SK-N-SH (cell line): ENCODE measurements around the gene CLPSL1. TPM values are rescaled to one million over a fixed set of nuclear protein-coding genes. Genes with fewer than 3 reads are reported as not detected.

ENCODE experiments used
- CTCF ChIA-PET: fragments of 300-600, 350-600 bp; formaldehyde crosslinking; extraction: SDS; loops from one replicate; lab custom pipeline; 2021; lab: Yijun Ruan, JAX
- POLR2A ChIA-PET: fragments of 350-600 bp; sonication (Branson Sonifier 250); formaldehyde crosslinking; extraction: SDS; loops from one replicate; lab custom pipeline; 2020; ENCODE audit warnings: antibody characterized with exemption, inconsistent platforms; lab: Yijun Ruan, JAX
- DNase-seq: peaks from one replicate; pipeline ENCODE4 v3.0.0; 2012
- H2AFZ ChIP-seq: fragments of 200-600 bp; sonication (generic); 2 replicates; pipeline ENCODE4 v1.8.1; 2016; ENCODE audit warnings: antibody characterized with exemption, mild to moderate bottlenecking, low read depth
- H3F3A ChIP-seq: fragments of 200-600 bp; sonication (generic); replicated peaks from 2 replicates; pipeline ENCODE3; 2016; ENCODE audit warnings: antibody characterized with exemption, mild to moderate bottlenecking; ENCODE audit not compliant: insufficient read depth
- H3K27ac ChIP-seq, 2 experiments: fragments of 200-500 bp in 1 of 2; fragments of 200-600 bp in 1 of 2; sonication (Bioruptor generic) in 1 of 2; sonication (generic), shearing (Covaris generic) in 1 of 2; 2 replicates each; pipeline versions ENCODE4 v1.5.1 to v1.6.1; 2014 to 2016; ENCODE audit warnings: low read depth in 2 of 2, inconsistent platforms in 1 of 2, low read length in 1 of 2, mild to moderate bottlenecking in 1 of 2, mixed read lengths in 1 of 2
- H3K27me3 ChIP-seq: fragments of 200-600 bp; sonication (generic), shearing (Covaris generic); 2 replicates; pipeline ENCODE4 v1.6.1; 2016; ENCODE audit warnings: mixed run types; ENCODE audit not compliant: insufficient read depth
- H3K36me3 ChIP-seq, 2 experiments: fragments of 200-500 bp in 1 of 2; fragments of 200-600 bp in 1 of 2; sonication (Bioruptor generic) in 1 of 2; sonication (generic) in 1 of 2; replicated peaks in 1 of 2; 2 replicates each; pipeline versions ENCODE3 to v1.5.1; 2014 to 2016; ENCODE audit warnings: low read length in 1 of 2, mild to moderate bottlenecking in 1 of 2; ENCODE audit not compliant: insufficient read depth in 2 of 2, control insufficient read depth in 1 of 2
- H3K4me1 ChIP-seq, 2 experiments: fragments of 200-500 bp in 1 of 2; fragments of 200-600 bp in 1 of 2; sonication (Bioruptor generic) in 1 of 2; sonication (generic), shearing (Covaris generic) in 1 of 2; 2 replicates each; pipeline versions ENCODE4 v1.5.1 to v1.6.1; 2014 to 2016; ENCODE audit warnings: low read depth in 1 of 2, low read length in 1 of 2, mixed run types in 1 of 2; ENCODE audit not compliant: insufficient read depth in 2 of 2, control insufficient read depth in 1 of 2
- H3K4me2 ChIP-seq: fragments of 200-600 bp; sonication (generic), shearing (Covaris generic); 2 replicates; pipeline ENCODE4 v1.6.1; 2017; ENCODE audit warnings: mixed run types
- H3K4me3 ChIP-seq, 2 experiments: fragments of 200-500 bp in 1 of 2; fragments of 200-600 bp in 1 of 2; sonication (Bioruptor generic) in 1 of 2; sonication (generic), shearing (Covaris generic) in 1 of 2; 2 replicates each; pipeline versions ENCODE4 v1.5.1 to v1.8.1; 2014 to 2016; ENCODE audit warnings: low read depth in 2 of 2, inconsistent platforms in 1 of 2, low read length in 1 of 2, mild to moderate bottlenecking in 1 of 2, mixed read lengths in 1 of 2, moderate library complexity in 1 of 2
- H3K79me2 ChIP-seq: fragments of 200-600 bp; sonication (generic); 2 replicates; pipeline ENCODE4 v1.8.1; 2017; ENCODE audit warnings: mild to moderate bottlenecking; ENCODE audit not compliant: insufficient read depth
- H3K9ac ChIP-seq: fragments of 200-600 bp; sonication (generic); 2 replicates; pipeline ENCODE4 v1.6.1; 2017; ENCODE audit warnings: mixed run types
- H3K9me2 ChIP-seq: fragments of 200-600 bp; sonication (generic); 2 replicates; pipeline ENCODE4 v1.6.1; 2017; ENCODE audit warnings: mixed run types
- H3K9me3 ChIP-seq: fragments of 200-600 bp; sonication (generic); 2 replicates; pipeline ENCODE4 v1.6.1; 2017; ENCODE audit warnings: mixed run types, mild to moderate bottlenecking, moderate library complexity
- H4K20me1 ChIP-seq: fragments of 200-600 bp; sonication (generic); 2 replicates; pipeline ENCODE4 v1.6.1; 2017; ENCODE audit warnings: mild to moderate bottlenecking, mixed run types; ENCODE audit not compliant: insufficient read depth
- CHD2 ChIP-seq: fragments of 150-350 bp; IDR thresholded peaks from 2 replicates; pipeline ENCODE4 v1.6.1; 2018; ENCODE audit warnings: low read length; ENCODE audit not compliant: partially characterized antibody
- ELF1 ChIP-seq: IDR thresholded peaks from 2 replicates; pipeline ENCODE4 v1.4.0; 2012
- FOXJ3 ChIP-seq: sonication (generic); formaldehyde crosslinking; IDR thresholded peaks from 2 replicates; pipeline ENCODE4 v1.5.1; 2020; ENCODE audit warnings: mild to moderate bottlenecking, missing genetic modification reagents
- FOXM1 ChIP-seq: IDR thresholded peaks from 2 replicates; pipeline ENCODE4 v1.4.0; 2012; ENCODE audit warnings: low read depth, mild to moderate bottlenecking
- GABPA ChIP-seq: IDR thresholded peaks from 2 replicates; pipeline ENCODE4 v1.4.0; 2012; ENCODE audit warnings: low read depth, mild to moderate bottlenecking
- GATA2 ChIP-seq: sonication (generic); formaldehyde crosslinking; IDR thresholded peaks from 2 replicates; pipeline ENCODE4 v1.5.0; 2020; ENCODE audit warnings: mild to moderate bottlenecking, missing genetic modification reagents
- IRF3 ChIP-seq: fragments of 150-350 bp; IDR thresholded peaks from 2 replicates; pipeline ENCODE4 v1.6.1; 2016; ENCODE audit warnings: mild to moderate bottlenecking, low read depth, low read length
- MEF2A ChIP-seq: IDR thresholded peaks from 2 replicates; pipeline ENCODE4 v1.4.0; 2012; ENCODE audit warnings: low read depth, borderline replicate concordance
- PBX3 ChIP-seq: IDR thresholded peaks from 2 replicates; pipeline ENCODE4; 2012
- POLR2AphosphoS5 ChIP-seq: IDR thresholded peaks from 2 replicates; pipeline ENCODE4 v1.6.1; 2012; ENCODE audit warnings: low read depth, low read length
- RCOR1 ChIP-seq: fragments of 150-350 bp; IDR thresholded peaks from 2 replicates; pipeline ENCODE4 v1.6.1; 2017; ENCODE audit warnings: antibody characterized with exemption, low read length
- REST ChIP-seq: IDR thresholded peaks from 2 replicates; pipeline ENCODE4 v1.6.1; 2012; ENCODE audit warnings: mild to moderate bottlenecking, low read depth, low read length, moderate library complexity
- RXRA ChIP-seq: IDR thresholded peaks from 2 replicates; pipeline ENCODE4 v1.4.0; 2012; ENCODE audit warnings: low read depth, mild to moderate bottlenecking, borderline replicate concordance
- SIN3A ChIP-seq: IDR thresholded peaks from 2 replicates; pipeline ENCODE4 v1.6.1; 2012; ENCODE audit warnings: low read depth, mild to moderate bottlenecking, low read length, moderate library complexity, borderline replicate concordance
- SMC3 ChIP-seq: IDR thresholded peaks from 2 replicates; pipeline ENCODE4 v1.6.1; 2012; ENCODE audit warnings: low read depth, low read length, improper control_type of control experiment
- TAF1 ChIP-seq: IDR thresholded peaks from 2 replicates; pipeline ENCODE4 v1.6.1; 2012; ENCODE audit warnings: low read depth, mild to moderate bottlenecking, low read length, moderate library complexity, borderline replicate concordance
- TCF12 ChIP-seq: IDR thresholded peaks from 2 replicates; pipeline ENCODE4 v1.4.0; 2012
- TEAD4 ChIP-seq: IDR thresholded peaks from 2 replicates; pipeline ENCODE4 v1.4.0; 2012; ENCODE audit warnings: mild to moderate bottlenecking, borderline replicate concordance; ENCODE audit not compliant: insufficient read depth
- USF1 ChIP-seq: IDR thresholded peaks from 2 replicates; pipeline ENCODE4 v1.4.0; 2012; ENCODE audit warnings: low read depth, borderline replicate concordance
- YY1 ChIP-seq: IDR thresholded peaks from 2 replicates; pipeline ENCODE4 v1.4.0; 2012; ENCODE audit warnings: low read depth, mild to moderate bottlenecking
- WGBS: methylation state at CpG from one replicate; pipeline ENCODE4 v1.1.6; 2017; ENCODE audit warnings: low lambda C conversion rate; 5-methylcytosine and 5-hydroxymethylcytosine counted together
- polyA plus RNA-seq, 3 experiments: library from polyadenylated mRNA; depleted of rRNA; stranded (reverse); fragments of >200 nt; gene quantifications; 2 replicates each; pipeline ENCODE4 v1.2.3, GENCODE V29; 2012

CLPSL1 gene
- polyA plus RNA-seq, 1 of the 3 experiments (the other 2 are of a cell fraction): not detected

- H3K9me3 ChIP-seq: no peaks in the 10 kb centered on the region
- no peaks in the 10 kb centered on the region for H3K9me2 ChIP-seq
- peaks cover 12% of the 10 kb centered on the region; the same call in 1 of the 2 replicates for H3K27me3 ChIP-seq
- peaks cover 0 to 2% of the 10 kb centered on the region in 2 experiments; a peak in 1 of 4 replicates for H3K4me1 ChIP-seq
- H3K4me3 ChIP-seq: no peak overlapping the region
- no peak for DNase-seq
- H4K20me1 ChIP-seq: no peaks in the 10 kb centered on the region
- H3K9ac ChIP-seq: no peak overlapping the region
- ChIA-PET POLR2A (no interaction called here), CTCF (no interaction called here)
- no peaks in the 10 kb centered on the region for H3K36me3 ChIP-seq
- 81% methylated on average over 8 of the region's 10 CpGs for WGBS
- no peak overlapping the region for H3K4me2 ChIP-seq
- H3K79me2 ChIP-seq: no peaks in the 10 kb centered on the region
- H3K27ac ChIP-seq: no peak overlapping the region
- H2AFZ ChIP-seq: no peak overlapping the region
- no peaks in the 10 kb centered on the region for H3F3A ChIP-seq
- no peak for TF ChIP-seq GATA2 (CRISPR knock-in tag)
- TF ChIP-seq CHD2: no peak
- TF ChIP-seq FOXJ3 (CRISPR knock-in tag): no peak
- no peak for TF ChIP-seq FOXM1
- TF ChIP-seq TEAD4: no peak
- TF ChIP-seq USF1: no peak
- no peak for TF ChIP-seq TCF12
Measured at GRCh38 chr6:35777356-35778102, 3.3 kb upstream of the CLPSL1 start.

- WGBS: no CpG with 5 or more reads among the region's 2 CpGs
- Histone ChIP-seq H3K27ac (no peak overlapping the region), H3K4me2 (no peak overlapping the region), H3K27me3 (peaks cover 12% of the 10 kb centered on the region; the same call in 1 of the 2 replicates), H3K36me3 (no peaks in the 10 kb centered on the region), H3K9ac (no peak overlapping the region)
- DNase-seq: no peak
- CTCF ChIA-PET: interaction anchor here (1.0 to 1.4 kb wide), 2 partner anchors 9 to 27 kb away, joined by 3 read pairs; no protein-coding TSS in a partner anchor
- TF ChIP-seq TCF12 (no peak), REST (no peak), SIN3A (no peak), GABPA (no peak), USF1 (no peak), SMC3 (no peak), RXRA (no peak), PBX3 (no peak), TEAD4 (no peak), YY1 (no peak), POLR2AphosphoS5 (no peak), ELF1 (no peak), IRF3 (no peak), TAF1 (no peak), MEF2A (no peak), RCOR1 (no peak), GATA2 (CRISPR knock-in tag) (no peak)
- TF ChIP-seq, all 33 proteins: peak for 0
- POLR2A ChIA-PET: no interaction called here
- no peak overlapping the region for H3K4me3 ChIP-seq
- H2AFZ ChIP-seq: no peak overlapping the region
- no peaks in the 10 kb centered on the region for H3K79me2 ChIP-seq
- no peaks in the 10 kb centered on the region for H3F3A ChIP-seq
- no peaks in the 10 kb centered on the region for H4K20me1 ChIP-seq
- peaks cover 0 to 2% of the 10 kb centered on the region in 2 experiments; a peak in 1 of 4 replicates for H3K4me1 ChIP-seq
- H3K9me2 ChIP-seq: no peaks in the 10 kb centered on the region
- no peaks in the 10 kb centered on the region for H3K9me3 ChIP-seq
Measured at GRCh38 chr6:35778437-35778836, 2.4 kb upstream of the CLPSL1 start.
